Measurements from ENCODE around the gene SLIT3. TPM values are rescaled to one million over a fixed set of nuclear protein-coding genes. Genes with fewer than 3 reads are reported as not detected.

Gene SLIT3
- total RNA-seq, 1 donor from 2014 or later, result 3.2 TPM

DNA sequence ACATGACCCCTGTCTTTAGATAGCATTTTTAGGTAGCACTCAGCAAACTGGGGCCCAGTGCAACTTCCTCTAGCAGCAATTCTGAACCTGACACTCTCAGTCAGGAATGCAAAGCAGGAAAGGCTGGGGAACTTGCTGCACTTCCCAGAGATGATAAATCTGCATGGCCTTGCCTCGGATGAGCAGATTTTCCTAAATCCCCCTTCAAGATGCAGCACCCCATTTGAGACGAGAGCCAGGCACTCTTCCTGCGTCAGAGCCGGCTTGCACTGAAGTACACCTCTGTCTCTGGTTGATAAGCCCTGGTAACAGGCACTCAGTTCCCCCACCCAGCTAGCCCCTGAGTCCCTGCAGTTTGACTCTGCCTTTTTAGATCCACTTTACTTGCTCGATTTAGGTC, 425.1 kb downstream of the SLIT3 start:
- Mint-ChIP-seq H3K4me1 (ENCODE audit: unreplicated experiment) (peaks cover 38% of the 10 kb centered on the region), H3K27ac (ENCODE audit: unreplicated experiment) (peak overlapping the region; percentile 83), H3K4me3 (ENCODE audit: unreplicated experiment) (no peak overlapping the region), H3K27me3 (ENCODE audit: unreplicated experiment) (peaks cover 5% of the 10 kb centered on the region), H3K36me3 (ENCODE audit: low read depth, unreplicated experiment) (no peaks in the 10 kb centered on the region), H3K9me3 (ENCODE audit: unreplicated experiment) (no peaks in the 10 kb centered on the region)
- DNase-seq (ENCODE audit: low spot score), result no peak
- TF ChIP-seq, protein P1, sequence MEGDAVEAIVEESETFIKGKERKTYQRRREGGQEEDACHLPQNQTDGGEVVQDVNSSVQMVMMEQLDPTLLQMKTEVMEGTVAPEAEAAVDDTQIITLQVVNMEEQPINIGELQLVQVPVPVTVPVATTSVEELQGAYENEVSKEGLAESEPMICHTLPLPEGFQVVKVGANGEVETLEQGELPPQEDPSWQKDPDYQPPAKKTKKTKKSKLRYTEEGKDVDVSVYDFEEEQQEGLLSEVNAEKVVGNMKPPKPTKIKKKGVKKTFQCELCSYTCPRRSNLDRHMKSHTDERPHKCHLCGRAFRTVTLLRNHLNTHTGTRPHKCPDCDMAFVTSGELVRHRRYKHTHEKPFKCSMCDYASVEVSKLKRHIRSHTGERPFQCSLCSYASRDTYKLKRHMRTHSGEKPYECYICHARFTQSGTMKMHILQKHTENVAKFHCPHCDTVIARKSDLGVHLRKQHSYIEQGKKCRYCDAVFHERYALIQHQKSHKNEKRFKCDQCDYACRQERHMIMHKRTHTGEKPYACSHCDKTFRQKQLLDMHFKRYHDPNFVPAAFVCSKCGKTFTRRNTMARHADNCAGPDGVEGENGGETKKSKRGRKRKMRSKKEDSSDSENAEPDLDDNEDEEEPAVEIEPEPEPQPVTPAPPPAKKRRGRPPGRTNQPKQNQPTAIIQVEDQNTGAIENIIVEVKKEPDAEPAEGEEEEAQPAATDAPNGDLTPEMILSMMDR (IDR thresholded peaks at IDR 0.05; ENCODE audit: unreplicated experiment), result no peak

GRCh38 chr5:168874713-168875380, 426.1 kb downstream of the SLIT3 start:
- DNase-seq (ENCODE audit: low spot score), result no peak
- Mint-ChIP-seq H3K27me3 (ENCODE audit: unreplicated experiment) (peaks cover 2% of the 10 kb centered on the region), H3K4me3 (ENCODE audit: unreplicated experiment) (no peak overlapping the region), H3K27ac (ENCODE audit: unreplicated experiment) (peak overlapping the region; percentile 28), H3K36me3 (ENCODE audit: low read depth, unreplicated experiment) (no peaks in the 10 kb centered on the region), H3K4me1 (ENCODE audit: unreplicated experiment) (peaks cover 33% of the 10 kb centered on the region), H3K9me3 (ENCODE audit: unreplicated experiment) (no peaks in the 10 kb centered on the region)
- TF ChIP-seq, protein P1 (IDR thresholded peaks at IDR 0.05; ENCODE audit: unreplicated experiment), result no peak

GRCh38 chr5:168872246-168872645, 428.7 kb downstream of the SLIT3 start:
- no peak for DNase-seq (ENCODE audit: low spot score)
- Mint-ChIP-seq H3K4me1 (ENCODE audit: unreplicated experiment) (peaks cover 16% of the 10 kb centered on the region), H3K36me3 (ENCODE audit: low read depth, unreplicated experiment) (no peaks in the 10 kb centered on the region), H3K27me3 (ENCODE audit: unreplicated experiment) (peaks cover 2% of the 10 kb centered on the region), H3K27ac (ENCODE audit: unreplicated experiment) (no peak overlapping the region), H3K4me3 (ENCODE audit: unreplicated experiment) (no peak overlapping the region), H3K9me3 (ENCODE audit: unreplicated experiment) (no peaks in the 10 kb centered on the region)
- TF ChIP-seq, protein P1 (IDR thresholded peaks at IDR 0.05; ENCODE audit: unreplicated experiment), result no peak

- no peaks in the 10 kb centered on the region for H3K36me3 Mint-ChIP-seq (ENCODE audit: low read depth, unreplicated experiment)
- no peaks in the 10 kb centered on the region for H3K27me3 Mint-ChIP-seq (ENCODE audit: unreplicated experiment)
- no peak for DNase-seq (ENCODE audit: low spot score)
- H3K9me3 Mint-ChIP-seq (ENCODE audit: unreplicated experiment), result no peaks in the 10 kb centered on the region
- peaks cover 6% of the 10 kb centered on the region for H3K4me1 Mint-ChIP-seq (ENCODE audit: unreplicated experiment)
- TF ChIP-seq, protein P1 (IDR thresholded peaks at IDR 0.05; ENCODE audit: unreplicated experiment), result no peak
- no peak overlapping the region for H3K4me3 Mint-ChIP-seq (ENCODE audit: unreplicated experiment)
- no peak overlapping the region for H3K27ac Mint-ChIP-seq (ENCODE audit: unreplicated experiment)
These were observed 430.0 kb downstream of the SLIT3 start for GRCh38 chr5:168870910-168871309.

DNA sequence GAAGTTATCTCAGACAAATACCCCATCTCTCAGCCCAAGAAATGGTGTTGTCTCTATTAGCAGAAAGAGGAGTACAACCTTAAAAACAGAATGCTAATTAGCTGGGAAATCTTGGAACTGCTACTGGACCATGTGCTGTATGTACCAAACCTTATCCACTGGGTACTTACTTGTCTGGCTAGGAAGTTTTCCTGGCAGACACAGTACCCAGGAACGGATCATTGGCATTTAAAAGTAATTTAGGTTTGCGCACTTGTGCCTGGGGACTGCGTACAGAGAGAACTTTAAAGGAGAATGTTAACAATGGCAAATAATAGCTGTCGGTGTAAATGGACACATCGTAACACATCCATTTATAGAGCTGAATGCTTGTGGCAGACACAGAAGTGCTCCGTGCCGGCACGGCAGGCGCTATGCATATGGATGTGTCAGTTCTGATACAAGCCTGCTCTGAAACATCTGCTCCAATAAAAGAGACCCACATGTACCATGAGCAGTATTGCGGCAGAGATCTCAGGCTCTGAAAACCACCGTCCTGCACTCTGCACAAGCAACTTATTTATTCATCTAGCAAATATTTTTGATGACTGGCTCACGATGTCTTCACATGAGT, 431.2 kb downstream of the SLIT3 start:
- DNase-seq (ENCODE audit: low spot score), result no peak
- TF ChIP-seq, protein P1 (IDR thresholded peaks at IDR 0.05; ENCODE audit: unreplicated experiment), result no peak
- Mint-ChIP-seq H3K27ac (ENCODE audit: unreplicated experiment) (no peak overlapping the region), H3K9me3 (ENCODE audit: unreplicated experiment) (no peaks in the 10 kb centered on the region), H3K27me3 (ENCODE audit: unreplicated experiment) (no peaks in the 10 kb centered on the region), H3K4me1 (ENCODE audit: unreplicated experiment) (no peaks in the 10 kb centered on the region), H3K36me3 (ENCODE audit: low read depth, unreplicated experiment) (no peaks in the 10 kb centered on the region), H3K4me3 (ENCODE audit: unreplicated experiment) (no peak overlapping the region)
